Subcutaneous adipose tissue (tissue), 4 donors: ENCODE results near the gene SBSN. TPM values are rescaled to one million over a fixed set of nuclear protein-coding genes. Genes with fewer than 3 reads are reported as not detected.

ENCODE experiments used
- CTCF ChIP-seq: fragments of 450-650 bp; IDR thresholded peaks from one replicate; pipeline ENCODE4 v1.5.1; 2016; ENCODE audit warnings: low read depth, mild to moderate bottlenecking, control low read depth, antibody characterized with exemption, moderate library complexity
- total RNA-seq, 4 donors: library from RNA; depleted of rRNA; stranded (reverse); fragments of >200 nt; gene quantifications; one replicate each; pipeline ENCODE4 v1.1.0, GENCODE V29; 2016

The SBSN gene
- total RNA-seq, 4 donors from 2014 or later = not detected

GRCh38 chr19:35539850-35540249 is 11.7 kb upstream of the SBSN start:
- no peak for TF ChIP-seq CTCF

GRCh38 chr19:35539314-35539713 is 11.2 kb upstream of the SBSN start:
- no peak for TF ChIP-seq CTCF

- no peak for TF ChIP-seq CTCF
Observed at GRCh38 chr19:35534803-35535480, 6.8 kb upstream of the SBSN start.

GRCh38 chr19:35533822-35534392 is 5.8 kb upstream of the SBSN start:
- no peak for TF ChIP-seq CTCF

GRCh38 chr19:35533201-35533821 is 5.2 kb upstream of the SBSN start, which contains the start of gene GAPDHS:
GAPDHS (plus strand) TSS chr19:35533456; CDS start chr19:35533528, 72 bp downstream.
- TF ChIP-seq CTCF = no peak

- TF ChIP-seq CTCF = no peak
Observed at GRCh38 chr19:35531291-35531690, 3.2 kb upstream of the SBSN start.

- no peak for TF ChIP-seq CTCF
Observed at GRCh38 chr19:35529241-35530218, 1.4 kb upstream of the SBSN start.
